GM13977 (cell line): Measurements from ENCODE around the gene EVX1.

Source experiments
- DNase-seq: peaks from one replicate; pipeline ENCODE4 v3.0.0; 2012; ENCODE audit warnings: low spot score
- in situ Hi-C: fragments of 300-500 bp; cut with MboI; formaldehyde crosslinking; loops from one replicate; pipeline ENCODE4 v1.12.0; 2022; ENCODE audit warnings: low sequenced_read_pairs, low pct_unique_long_range_greater_than_20kb, mixed read lengths, inconsistent platforms; ENCODE audit not compliant: unreplicated experiment
- TF ChIP-seq, protein P1 (sequence below): IDR thresholded peaks from 2 replicates; pipeline ENCODE4 v1.5.1; 2012; ENCODE audit warnings: mild to moderate bottlenecking, control low read depth; ENCODE audit not compliant: insufficient read depth; ENCODE audit errors: extremely low read depth, missing control alignments

The EVX1 gene

DNA sequence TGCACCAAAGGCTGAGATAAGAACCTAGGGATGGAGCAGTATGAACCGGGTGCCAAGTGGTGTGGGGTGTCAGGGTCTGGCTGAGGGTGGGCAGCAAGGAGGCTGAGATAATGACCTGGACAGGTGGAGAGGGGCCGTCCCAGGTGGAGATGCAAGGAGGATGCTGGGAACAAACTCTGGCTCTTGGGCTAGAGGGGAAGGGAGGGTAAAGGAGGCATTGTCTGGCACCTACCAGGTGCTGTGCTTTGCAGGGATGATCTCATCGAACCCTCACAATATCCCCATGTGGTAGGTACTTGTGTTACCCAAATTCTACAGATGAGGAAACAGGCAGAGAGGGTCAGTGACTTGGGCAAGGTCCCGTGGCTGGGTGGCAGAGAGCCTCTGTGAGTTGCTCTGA, 22.8 kb upstream of the EVX1 start:
- TF ChIP-seq, protein P1, sequence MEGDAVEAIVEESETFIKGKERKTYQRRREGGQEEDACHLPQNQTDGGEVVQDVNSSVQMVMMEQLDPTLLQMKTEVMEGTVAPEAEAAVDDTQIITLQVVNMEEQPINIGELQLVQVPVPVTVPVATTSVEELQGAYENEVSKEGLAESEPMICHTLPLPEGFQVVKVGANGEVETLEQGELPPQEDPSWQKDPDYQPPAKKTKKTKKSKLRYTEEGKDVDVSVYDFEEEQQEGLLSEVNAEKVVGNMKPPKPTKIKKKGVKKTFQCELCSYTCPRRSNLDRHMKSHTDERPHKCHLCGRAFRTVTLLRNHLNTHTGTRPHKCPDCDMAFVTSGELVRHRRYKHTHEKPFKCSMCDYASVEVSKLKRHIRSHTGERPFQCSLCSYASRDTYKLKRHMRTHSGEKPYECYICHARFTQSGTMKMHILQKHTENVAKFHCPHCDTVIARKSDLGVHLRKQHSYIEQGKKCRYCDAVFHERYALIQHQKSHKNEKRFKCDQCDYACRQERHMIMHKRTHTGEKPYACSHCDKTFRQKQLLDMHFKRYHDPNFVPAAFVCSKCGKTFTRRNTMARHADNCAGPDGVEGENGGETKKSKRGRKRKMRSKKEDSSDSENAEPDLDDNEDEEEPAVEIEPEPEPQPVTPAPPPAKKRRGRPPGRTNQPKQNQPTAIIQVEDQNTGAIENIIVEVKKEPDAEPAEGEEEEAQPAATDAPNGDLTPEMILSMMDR = no peak
- DNase-seq = no peak
- in situ Hi-C loops = no loop called here

DNA sequence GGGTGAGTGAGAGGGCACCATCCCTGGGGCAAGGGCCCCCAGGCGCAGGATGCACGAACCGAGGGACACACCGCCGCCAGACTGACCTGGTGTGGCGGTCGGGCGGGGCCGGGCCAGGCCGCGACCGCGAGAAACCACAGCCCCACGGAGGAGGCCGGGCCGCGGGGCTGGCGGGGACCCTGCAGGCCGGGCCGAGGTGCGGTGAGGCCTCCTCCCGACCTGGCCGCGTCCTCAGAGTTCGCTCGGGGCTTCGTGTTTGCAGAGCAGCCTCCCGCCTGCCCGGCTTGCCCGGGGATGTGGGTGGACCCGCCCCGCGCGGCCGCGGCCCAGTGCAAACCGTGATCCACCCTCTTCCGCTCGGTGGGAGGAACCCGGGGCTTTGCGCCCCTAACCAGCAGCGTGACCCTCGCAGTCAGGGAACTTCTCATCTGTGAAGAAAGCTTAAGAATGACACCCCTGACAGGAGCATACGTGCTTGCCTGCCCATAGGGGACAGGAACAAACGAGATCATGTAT, 22.1 kb upstream of the EVX1 start:
- DNase-seq = no peak
- TF ChIP-seq, protein P1 = no peak
- in situ Hi-C loops = no loop called here

DNA sequence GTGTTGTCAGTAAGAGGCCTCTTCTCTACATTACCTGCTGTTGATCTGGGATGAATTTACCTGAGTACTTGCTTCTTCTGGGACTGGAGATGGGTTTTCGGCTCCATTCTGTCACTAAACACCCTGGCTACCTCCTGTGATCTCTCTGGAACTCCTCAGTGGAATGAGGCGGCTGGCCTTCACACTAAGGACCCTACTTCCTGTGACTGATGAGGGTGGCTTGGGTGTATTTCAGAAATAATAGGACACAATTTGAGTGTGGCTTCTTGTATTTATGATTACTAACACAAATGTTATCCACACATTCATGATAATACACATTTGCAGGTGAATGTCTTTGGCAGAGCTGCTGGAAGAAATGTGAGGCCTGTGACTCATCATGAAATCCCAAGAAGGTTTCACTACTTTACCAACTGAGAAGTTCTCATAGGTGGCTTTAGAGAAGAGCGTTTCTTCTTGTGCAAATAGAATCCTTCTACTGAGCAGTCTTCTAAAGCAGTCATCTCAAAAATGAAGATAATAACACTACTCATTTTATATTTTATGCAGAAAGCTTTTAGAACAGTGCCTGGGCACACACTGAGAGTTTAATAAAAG, 21.3 kb upstream of the EVX1 start:
- in situ Hi-C loops = no loop called here
- TF ChIP-seq, protein P1 = no peak
- DNase-seq = no peak

DNA sequence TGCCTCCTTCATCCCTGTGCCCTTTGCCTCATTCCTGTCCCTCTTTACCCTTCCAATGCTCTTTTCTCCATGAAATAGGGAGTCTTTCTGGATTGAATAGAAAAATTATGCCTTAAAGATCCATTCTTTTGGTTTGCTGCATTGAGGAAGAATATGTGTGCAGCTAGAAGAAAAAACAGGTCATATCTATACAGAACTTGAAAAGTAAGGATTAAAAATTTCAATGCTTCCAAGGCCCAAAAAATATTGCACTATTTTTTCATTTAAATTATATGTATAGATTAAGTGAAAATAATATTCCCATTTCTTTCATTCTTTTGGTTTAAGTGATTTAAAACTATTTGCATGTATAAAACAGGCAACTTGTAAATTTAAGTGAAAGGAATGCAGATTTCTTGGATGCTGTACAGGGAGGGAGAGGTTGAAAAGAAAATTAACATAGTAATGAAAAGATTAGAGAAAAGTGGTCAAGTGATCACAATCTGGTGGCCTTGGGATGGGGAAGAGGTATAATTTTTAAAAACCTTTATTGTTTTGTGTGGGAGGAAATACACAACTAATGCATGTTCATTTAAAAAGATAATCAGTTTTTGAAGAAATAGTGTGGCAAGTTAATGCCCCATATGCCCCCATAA, 18.5 kb upstream of the EVX1 start:
- TF ChIP-seq, protein P1 = no peak
- in situ Hi-C loops = no loop called here
- no peak for DNase-seq

DNA sequence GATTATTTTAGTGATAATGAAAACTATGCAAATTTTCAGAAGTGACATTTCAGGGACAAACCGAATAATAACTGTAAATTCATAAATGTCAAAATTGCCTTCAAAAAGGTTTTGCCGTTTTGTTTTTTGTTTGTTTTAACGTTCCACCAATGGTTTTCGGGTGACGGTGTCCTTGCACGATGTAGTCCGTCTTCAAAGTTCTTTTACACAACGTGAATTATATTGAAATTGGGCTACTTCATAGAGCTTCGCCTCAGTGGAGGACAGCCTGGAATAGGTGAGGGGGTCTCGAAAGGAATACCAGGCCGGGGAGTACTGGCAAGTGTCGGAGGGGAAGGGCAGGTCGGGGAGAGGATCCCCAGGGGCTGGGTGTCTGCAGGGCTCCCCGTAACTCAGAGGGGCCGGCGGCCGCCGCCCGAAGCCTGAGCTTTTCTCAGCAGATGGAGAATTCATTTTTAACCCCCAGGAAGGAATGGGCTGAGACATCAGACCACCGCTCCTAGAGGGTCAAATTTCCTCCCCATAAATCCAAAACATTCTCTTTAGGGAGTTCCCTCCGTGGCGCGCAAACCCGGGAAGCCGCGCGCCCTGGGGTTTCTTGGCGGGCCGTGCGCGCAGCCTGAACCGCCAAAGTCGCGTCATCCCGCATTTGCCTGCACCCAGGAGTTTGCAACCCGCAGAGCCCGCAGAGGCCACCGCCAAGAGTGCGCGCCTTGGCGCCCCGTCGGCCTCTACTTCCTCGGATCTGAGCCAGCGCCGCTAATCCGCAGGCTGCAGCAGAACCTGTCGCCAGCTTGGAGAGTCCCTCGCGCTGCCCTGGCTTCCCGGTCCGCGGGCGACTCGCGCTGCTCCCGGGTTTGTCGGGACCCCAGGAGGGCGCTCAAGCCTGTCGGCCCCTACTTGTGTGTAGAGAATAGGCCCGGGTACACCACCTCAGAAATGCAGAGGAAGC, 17.3 kb upstream of the EVX1 start:
- DNase-seq = no peak
- TF ChIP-seq, protein P1 = no peak
- in situ Hi-C loops = no loop called here

DNA sequence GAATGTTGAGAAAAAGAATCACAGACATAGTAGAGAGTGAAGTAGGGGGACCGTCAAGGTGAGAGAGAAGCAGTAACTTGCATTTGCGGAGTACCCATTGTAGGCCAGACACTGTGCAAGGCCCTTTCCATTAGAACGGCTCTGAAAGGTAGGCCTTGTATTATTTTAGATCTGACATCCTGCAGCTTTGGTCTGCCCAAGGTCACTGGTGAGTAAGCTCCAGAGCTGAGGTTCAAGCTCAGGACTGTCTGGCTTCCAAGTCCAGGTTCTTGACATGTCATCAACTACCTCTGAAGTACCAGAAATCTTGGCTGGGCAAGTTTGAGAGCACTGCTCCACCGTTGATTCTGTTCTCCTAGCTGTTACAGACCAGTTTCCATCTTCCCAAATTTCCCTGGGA, 13.2 kb upstream of the EVX1 start:
- DNase-seq = no peak
- TF ChIP-seq, protein P1 = no peak
- in situ Hi-C loops = no loop called here
